ENCODE measurements around the gene TOPBP1.
"Not testable (repeated sequence)": the region's sequence is repeated elsewhere in the genome, so short reads cannot be mapped to it uniquely, and the experiment has no call there.

The TOPBP1 gene

DNA sequence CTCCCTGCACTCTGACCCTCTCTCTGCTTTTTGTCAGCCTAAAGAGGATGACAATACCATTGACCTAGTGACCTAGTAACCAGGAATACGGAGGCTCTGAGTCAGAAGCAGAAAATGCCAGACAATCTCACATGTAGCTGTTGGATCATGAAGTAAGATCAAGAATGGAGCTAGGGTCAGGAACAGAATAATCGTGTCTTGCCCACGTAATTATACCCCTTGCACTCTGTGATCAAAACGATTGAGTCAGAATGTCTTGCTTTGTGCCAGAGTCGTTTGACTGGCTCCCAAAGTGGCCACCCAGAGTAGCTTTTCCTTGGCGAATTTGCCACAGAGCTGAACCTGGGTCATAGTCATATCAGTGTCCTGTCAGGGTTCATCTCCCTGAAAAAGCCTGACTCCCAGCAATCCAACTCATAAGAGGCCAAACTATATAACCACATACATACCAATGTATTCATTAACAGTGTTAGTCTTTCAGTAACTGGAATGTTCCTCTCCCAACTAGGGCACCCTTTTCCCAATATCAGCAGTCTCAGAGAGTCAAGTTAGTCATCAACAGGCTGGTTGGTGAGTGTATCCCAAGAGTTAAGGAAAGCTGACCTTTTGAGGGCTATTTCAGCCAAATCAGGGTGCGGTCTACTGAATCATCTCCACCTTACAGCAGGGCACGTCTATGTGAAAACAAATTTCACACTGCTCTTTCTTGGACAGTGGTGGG, 93.3 kb downstream of the TOPBP1 start:
- no peak for DNase-seq

DNA sequence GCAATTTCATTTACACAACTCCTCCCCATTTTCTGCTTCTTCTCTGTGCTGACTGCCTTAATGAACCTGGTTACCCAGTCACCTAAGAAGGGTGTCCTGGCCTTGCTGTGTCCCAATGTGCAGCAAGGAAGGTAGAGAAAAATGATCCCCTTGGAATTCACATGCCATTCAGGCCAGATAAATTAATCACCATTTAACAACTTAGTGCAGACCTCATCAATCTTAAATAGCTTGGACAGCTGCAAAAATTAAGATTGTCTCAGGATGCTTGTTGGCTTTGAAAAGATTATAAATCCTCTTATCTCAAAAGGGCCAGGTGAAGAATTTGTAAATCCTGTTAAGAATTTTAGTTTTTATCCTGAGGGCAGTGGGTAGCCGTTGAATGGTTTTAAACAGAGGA, 97.9 kb downstream of the TOPBP1 start:
- DNase-seq: no peak

DNA sequence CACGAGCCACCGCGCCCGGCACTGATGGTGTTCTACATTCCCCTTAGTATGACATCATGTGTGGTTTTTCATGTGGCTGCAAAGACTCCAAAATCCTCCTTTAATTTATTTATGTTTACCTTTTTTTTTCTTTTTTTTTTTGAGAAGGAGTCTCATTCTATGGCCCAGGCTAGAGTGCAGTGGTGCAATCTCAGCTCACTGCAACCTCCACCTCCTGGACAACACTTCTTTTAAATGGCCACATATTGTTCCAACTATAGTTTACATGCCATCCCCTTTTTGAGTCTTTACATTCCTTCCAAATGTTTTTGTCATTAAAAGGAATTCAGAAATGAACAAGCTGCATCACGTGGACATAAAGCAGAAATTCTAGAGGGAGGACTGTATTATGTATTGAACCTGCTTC, 98.6 kb downstream of the TOPBP1 start:
- no peak for DNase-seq

- DNase-seq: no peak
Observed at GRCh38 chr3:133562376-133562775, 99.4 kb downstream of the TOPBP1 start.

DNA sequence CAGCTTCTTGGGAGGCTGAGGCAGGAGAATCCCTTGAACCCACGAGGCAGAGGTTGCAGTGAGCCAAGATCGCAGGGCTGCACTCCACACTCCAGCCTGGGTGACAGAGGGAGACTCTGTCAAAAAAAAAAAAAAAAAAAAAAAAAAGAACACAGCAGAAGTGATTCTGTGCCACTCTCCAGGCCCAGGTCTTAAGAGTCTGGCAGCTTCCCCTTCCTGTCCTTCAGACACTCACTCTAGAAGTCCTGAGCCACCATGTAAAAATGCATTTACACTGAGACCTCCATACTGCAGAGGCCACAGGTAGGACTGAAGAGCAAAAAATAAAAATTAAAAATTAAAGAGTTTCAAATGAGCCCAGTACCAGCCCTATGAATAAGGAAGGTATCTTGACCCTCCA, 100.1 kb downstream of the TOPBP1 start:
- DNase-seq: no peak

- DNase-seq: not testable (repeated sequence)
Observed at GRCh38 chr3:133551589-133551988, 110.2 kb downstream of the TOPBP1 start.

Data from left hindlimb (tissue), 1 donor.